Measurements from ENCODE around the gene MBD3.
A peak's percentile ranks its signal among the peaks of the same experiment; 100 is the strongest.

MBD3 gene

DNA sequence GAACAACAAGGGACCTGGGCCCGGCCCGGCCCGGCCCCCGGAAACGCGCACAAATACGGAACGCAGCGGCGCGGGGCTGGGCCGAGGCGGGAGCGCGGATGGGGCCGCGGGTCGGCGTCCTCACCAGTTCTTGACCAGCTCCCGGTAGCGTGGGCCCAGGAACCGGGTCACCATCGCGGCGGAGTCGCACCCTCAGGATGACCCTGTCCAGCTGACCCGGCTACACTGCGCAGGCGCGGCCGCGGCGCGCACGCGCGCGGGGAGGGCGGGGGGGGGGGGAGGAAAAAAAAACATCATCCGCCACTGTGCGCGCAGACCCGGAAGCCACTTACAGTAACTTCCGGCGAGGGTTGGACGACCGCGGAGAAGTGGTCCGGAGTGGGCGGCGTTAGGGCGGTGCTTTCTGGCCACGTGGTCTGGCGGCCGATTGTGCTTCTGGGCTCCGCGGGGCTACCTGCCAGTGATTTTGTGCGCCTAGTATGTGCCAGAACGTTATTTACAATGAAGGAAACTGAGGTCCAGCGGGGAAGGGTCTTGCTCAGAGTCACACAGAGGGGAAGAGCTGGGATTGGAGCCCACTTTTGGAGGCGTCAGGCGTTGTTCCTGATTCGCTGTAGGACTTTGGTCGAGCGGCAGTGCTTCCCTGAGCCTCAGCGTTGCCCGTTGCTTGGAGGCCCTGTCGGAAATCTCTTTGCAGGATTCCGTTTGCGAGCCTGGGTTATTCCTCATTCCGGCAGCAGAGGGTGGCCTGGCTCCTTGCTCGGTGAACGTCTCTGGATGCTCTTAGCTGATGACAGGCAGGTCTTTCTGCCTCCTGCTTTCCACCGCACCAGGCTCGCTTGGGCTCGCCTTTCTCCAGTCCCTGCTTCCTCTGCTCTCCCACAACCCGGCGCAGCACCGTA is 12.8 kb upstream of the MBD3 start, which contains the start of gene UQCR11 (continued):
- no peak for TF ChIP-seq ZNF114 (tag by site-specific recombination; IDR thresholded peaks at IDR 0.05)
- TF ChIP-seq ZNF843 (tag by site-specific recombination; IDR thresholded peaks at IDR 0.05): peak; percentile 21; the same call in 1 of the 2 replicates
- TF ChIP-seq ZNF138 (tag by site-specific recombination; IDR thresholded peaks at IDR 0.05; ENCODE audit: borderline replicate concordance): no peak
- TF ChIP-seq ZNF169 (tag by site-specific recombination; IDR thresholded peaks at IDR 0.05): no peak
- TF ChIP-seq ZFHX2 (tag by site-specific recombination; conservative IDR thresholded peaks at IDR 0.05): peak; percentile 67
- TF ChIP-seq TRIM28 (IDR thresholded peaks at IDR 0.05; ENCODE audit: borderline replicate concordance, low read length): peak; percentile 41; the same call in 1 of the 2 replicates
- 0 out of 2 replicates have a peak, but pooled peaks have one; percentile 10 for TF ChIP-seq ZIC2 (tag by site-specific recombination; IDR thresholded peaks at IDR 0.05)
- no peak for TF ChIP-seq ZNF544 (tag by site-specific recombination; IDR thresholded peaks at IDR 0.05)
- TF ChIP-seq ZNF394 (tag by site-specific recombination; IDR thresholded peaks at IDR 0.05; ENCODE audit: borderline replicate concordance): peak; percentile 48; the same call in 1 of the 2 replicates
- TF ChIP-seq, protein P1, sequence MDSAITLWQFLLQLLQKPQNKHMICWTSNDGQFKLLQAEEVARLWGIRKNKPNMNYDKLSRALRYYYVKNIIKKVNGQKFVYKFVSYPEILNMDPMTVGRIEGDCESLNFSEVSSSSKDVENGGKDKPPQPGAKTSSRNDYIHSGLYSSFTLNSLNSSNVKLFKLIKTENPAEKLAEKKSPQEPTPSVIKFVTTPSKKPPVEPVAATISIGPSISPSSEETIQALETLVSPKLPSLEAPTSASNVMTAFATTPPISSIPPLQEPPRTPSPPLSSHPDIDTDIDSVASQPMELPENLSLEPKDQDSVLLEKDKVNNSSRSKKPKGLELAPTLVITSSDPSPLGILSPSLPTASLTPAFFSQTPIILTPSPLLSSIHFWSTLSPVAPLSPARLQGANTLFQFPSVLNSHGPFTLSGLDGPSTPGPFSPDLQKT (IDR thresholded peaks at IDR 0.05; ENCODE audit: borderline replicate concordance, low read depth, low read length): no peak; the same call in 1 of the 2 replicates
- TF ChIP-seq ZNF140 (tag by site-specific recombination; IDR thresholded peaks at IDR 0.05): no peak
- TF ChIP-seq YY1 (tag by site-specific recombination; IDR thresholded peaks at IDR 0.05): peak; percentile 39; the same call in 1 of the 2 replicates
- no peak for TF ChIP-seq SCRT1 (tag by site-specific recombination; IDR thresholded peaks at IDR 0.05; ENCODE audit: borderline replicate concordance)
- 0 out of 2 replicates have a peak, but pooled peaks have one; percentile 39 for TF ChIP-seq ZNF341 (tag by site-specific recombination; IDR thresholded peaks at IDR 0.05; ENCODE audit: low read depth)
- TF ChIP-seq ZNF48 (tag by site-specific recombination; IDR thresholded peaks at IDR 0.05): no peak
- peak; percentile 71 for TF ChIP-seq ZBTB48 (tag by site-specific recombination; IDR thresholded peaks at IDR 0.05)
- no peak for TF ChIP-seq ZNF157 (tag by site-specific recombination; IDR thresholded peaks at IDR 0.05)
- no peak for TF ChIP-seq WT1 (tag by site-specific recombination; IDR thresholded peaks at IDR 0.05)
- TF ChIP-seq ZFP3 (tag by site-specific recombination; IDR thresholded peaks at IDR 0.05; ENCODE audit: low read depth): no peak
- TF ChIP-seq, protein P2, sequence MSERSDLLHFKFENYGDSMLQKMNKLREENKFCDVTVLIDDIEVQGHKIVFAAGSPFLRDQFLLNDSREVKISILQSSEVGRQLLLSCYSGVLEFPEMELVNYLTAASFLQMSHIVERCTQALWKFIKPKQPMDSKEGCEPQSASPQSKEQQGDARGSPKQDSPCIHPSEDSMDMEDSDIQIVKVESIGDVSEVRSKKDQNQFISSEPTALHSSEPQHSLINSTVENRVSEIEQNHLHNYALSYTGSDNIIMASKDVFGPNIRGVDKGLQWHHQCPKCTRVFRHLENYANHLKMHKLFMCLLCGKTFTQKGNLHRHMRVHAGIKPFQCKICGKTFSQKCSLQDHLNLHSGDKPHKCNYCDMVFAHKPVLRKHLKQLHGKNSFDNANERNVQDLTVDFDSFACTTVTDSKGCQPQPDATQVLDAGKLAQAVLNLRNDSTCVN (tag by site-specific recombination; optimal IDR thresholded peaks at IDR 0.05): peak; percentile 84
- TF ChIP-seq, protein P3, sequence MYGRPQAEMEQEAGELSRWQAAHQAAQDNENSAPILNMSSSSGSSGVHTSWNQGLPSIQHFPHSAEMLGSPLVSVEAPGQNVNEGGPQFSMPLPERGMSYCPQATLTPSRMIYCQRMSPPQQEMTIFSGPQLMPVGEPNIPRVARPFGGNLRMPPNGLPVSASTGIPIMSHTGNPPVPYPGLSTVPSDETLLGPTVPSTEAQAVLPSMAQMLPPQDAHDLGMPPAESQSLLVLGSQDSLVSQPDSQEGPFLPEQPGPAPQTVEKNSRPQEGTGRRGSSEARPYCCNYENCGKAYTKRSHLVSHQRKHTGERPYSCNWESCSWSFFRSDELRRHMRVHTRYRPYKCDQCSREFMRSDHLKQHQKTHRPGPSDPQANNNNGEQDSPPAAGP (tag by site-specific recombination; IDR thresholded peaks at IDR 0.05): peak; percentile 40; the same call in 1 of the 2 replicates
- TF ChIP-seq ZNF600 (tag by site-specific recombination; IDR thresholded peaks at IDR 0.05): peak; percentile 98
- TF ChIP-seq ZSCAN30 (tag by site-specific recombination; IDR thresholded peaks at IDR 0.05): no peak
- peak; percentile 43; the same call in 1 of the 2 replicates for TF ChIP-seq KLF9 (tag by site-specific recombination; IDR thresholded peaks at IDR 0.05; ENCODE audit: low read depth)
- 0 out of 2 replicates have a peak, but pooled peaks have one; percentile 28 for TF ChIP-seq ZSCAN23 (tag by site-specific recombination; IDR thresholded peaks at IDR 0.05)
- TF ChIP-seq, protein P4, sequence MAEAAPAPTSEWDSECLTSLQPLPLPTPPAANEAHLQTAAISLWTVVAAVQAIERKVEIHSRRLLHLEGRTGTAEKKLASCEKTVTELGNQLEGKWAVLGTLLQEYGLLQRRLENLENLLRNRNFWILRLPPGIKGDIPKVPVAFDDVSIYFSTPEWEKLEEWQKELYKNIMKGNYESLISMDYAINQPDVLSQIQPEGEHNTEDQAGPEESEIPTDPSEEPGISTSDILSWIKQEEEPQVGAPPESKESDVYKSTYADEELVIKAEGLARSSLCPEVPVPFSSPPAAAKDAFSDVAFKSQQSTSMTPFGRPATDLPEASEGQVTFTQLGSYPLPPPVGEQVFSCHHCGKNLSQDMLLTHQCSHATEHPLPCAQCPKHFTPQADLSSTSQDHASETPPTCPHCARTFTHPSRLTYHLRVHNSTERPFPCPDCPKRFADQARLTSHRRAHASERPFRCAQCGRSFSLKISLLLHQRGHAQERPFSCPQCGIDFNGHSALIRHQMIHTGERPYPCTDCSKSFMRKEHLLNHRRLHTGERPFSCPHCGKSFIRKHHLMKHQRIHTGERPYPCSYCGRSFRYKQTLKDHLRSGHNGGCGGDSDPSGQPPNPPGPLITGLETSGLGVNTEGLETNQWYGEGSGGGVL (tag by site-specific recombination; IDR thresholded peaks at IDR 0.05): no peak
- no peak; the same call in 1 of the 2 replicates for TF ChIP-seq ZNF785 (tag by site-specific recombination; IDR thresholded peaks at IDR 0.05)
- peak; percentile 74 for TF ChIP-seq IKZF3 (tag by site-specific recombination; IDR thresholded peaks at IDR 0.05)
- no peak for TF ChIP-seq MYNN (tag by site-specific recombination; IDR thresholded peaks at IDR 0.05; ENCODE audit: borderline replicate concordance)
- TF ChIP-seq ZNF155 (tag by site-specific recombination; IDR thresholded peaks at IDR 0.05): no peak
- no peak for TF ChIP-seq ZNF404 (tag by site-specific recombination; IDR thresholded peaks at IDR 0.05)
- TF ChIP-seq GLI4 (tag by site-specific recombination; IDR thresholded peaks at IDR 0.05): no peak
- no peak for TF ChIP-seq ZNF596 (tag by site-specific recombination; IDR thresholded peaks at IDR 0.05)
- no peak; the same call in 1 of the 2 replicates for TF ChIP-seq KLF8 (tag by site-specific recombination; IDR thresholded peaks at IDR 0.05)
- TF ChIP-seq SP3 (tag by site-specific recombination; IDR thresholded peaks at IDR 0.05): peak; percentile 72
- TF ChIP-seq PRDM1 (tag by site-specific recombination; IDR thresholded peaks at IDR 0.05): peak; percentile 71
- TF ChIP-seq ZNF2 (tag by site-specific recombination; IDR thresholded peaks at IDR 0.05): peak; percentile 79; the same call in 1 of the 2 replicates

Measured in HEK293 (cell line).